ENCODE measurements around the gene VPS13C.

The VPS13C gene

GRCh38 chr15:61871926-61872522 lies 188.2 kb downstream of the VPS13C start:
- DNase-seq (ENCODE audit: low read depth in 1 of 2, low spot score in 1 of 2) = no peak

- DNase-seq (ENCODE audit: low read depth in 1 of 2, low spot score in 1 of 2) = no peak
These were observed 190.6 kb downstream of the VPS13C start for GRCh38 chr15:61869656-61870055.

GRCh38 chr15:61861962-61862361 lies 198.3 kb downstream of the VPS13C start:
- no peak for DNase-seq (ENCODE audit: low read depth in 1 of 2, low spot score in 1 of 2)

DNA sequence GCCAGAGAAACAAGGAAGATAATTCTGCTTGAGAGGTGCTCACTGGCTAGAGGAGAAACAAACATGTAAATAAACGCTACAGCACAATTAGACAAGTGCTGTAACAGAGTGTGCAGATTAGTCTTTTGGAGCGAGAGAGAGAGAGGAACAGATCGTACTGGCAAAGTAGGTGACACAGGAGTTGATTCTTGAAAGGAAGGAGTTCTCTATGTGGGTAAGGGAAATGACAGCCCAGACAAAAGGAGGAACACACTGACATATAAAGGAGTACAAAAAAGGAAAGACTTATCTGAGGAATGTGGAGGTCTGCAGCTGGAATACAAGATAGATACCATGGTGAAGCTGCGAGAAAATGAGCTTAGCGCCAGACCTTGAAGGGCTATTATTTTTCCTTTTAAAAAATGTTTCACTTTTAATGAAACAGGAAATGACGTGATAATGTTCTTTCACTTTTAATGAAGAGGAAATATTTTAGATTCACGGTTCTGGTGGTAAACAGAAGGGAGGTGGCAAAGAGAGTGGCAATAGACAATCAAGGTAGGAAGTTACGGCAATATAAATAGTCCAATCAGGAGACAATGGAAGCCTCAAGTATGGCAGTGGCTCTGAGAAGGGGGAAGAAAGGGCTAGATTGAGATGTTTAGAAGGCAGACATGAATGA lies 202.9 kb downstream of the VPS13C start:
- no peak for DNase-seq (ENCODE audit: low read depth in 1 of 2, low spot score in 1 of 2)

DNA sequence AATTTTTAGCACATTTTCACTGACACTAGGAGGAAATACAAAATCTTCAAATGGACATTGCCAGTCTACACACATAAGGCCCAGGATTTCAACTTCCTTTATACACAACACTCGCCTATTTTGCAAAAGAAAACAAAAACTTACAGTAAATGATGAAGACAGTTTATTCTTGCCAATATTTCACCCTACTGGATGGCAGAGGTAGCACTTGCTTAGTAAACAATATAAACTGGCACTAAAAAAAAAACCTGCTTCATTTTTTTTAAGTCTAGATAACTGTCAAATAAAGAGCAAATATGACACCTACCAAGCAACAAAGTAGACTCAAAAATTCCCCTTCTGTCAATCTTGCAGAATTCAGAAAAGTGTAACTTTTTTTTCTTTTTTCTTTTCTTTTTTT lies 204.0 kb downstream of the VPS13C start:
- DNase-seq (ENCODE audit: low read depth in 1 of 2, low spot score in 1 of 2) = no peak

GRCh38 chr15:61853195-61853594 lies 207.1 kb downstream of the VPS13C start:
- DNase-seq (ENCODE audit: low read depth in 1 of 2, low spot score in 1 of 2) = no peak

GRCh38 chr15:61851955-61852354 lies 208.3 kb downstream of the VPS13C start:
- no peak for DNase-seq (ENCODE audit: low read depth in 1 of 2, low spot score in 1 of 2)

- DNase-seq (ENCODE audit: low read depth in 1 of 2, low spot score in 1 of 2) = no peak
These were observed 210.8 kb downstream of the VPS13C start for GRCh38 chr15:61849447-61849846.

DNA sequence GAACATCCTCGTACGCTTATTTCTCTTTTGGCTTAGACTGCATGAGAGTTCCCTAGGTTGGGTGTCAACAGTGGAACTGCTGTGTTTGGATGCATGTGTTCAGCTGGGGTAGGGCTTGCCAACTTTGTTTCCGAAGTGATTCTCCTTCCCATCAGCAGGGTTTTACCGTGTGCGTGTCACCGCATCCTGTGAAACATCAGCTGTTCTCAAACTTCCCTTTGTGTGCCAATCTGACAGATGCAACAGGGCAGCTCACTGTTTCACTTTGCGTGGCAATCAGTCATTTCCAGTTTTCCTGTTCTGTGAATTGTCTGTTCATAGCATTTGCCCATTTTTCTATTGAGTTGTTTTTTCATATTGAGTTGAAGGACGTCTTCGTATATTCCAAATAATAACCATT lies 218.8 kb downstream of the VPS13C start:
- DNase-seq (ENCODE audit: low read depth in 1 of 2, low spot score in 1 of 2) = no peak

DNA sequence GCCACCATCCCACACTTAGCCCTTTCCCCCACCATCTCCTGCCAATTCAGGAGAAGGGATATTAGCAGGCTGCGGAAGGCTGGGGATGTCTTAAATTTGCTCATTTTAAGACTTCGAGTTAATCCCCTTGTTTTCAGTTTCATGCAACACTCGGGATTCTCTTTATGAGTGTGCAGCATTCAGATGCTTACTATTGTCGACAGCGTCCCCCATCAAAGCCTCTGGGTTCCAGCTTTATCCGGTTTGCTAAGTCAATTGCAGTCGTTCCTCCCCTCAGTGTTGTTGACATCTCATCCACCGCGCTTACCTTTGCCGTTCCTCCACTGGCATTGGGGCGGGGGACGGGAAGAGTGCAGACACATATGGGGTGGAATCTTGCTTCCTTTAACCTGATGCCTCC lies 220.2 kb downstream of the VPS13C start:
- no peak for DNase-seq (ENCODE audit: low read depth in 1 of 2, low spot score in 1 of 2)

- no peak for DNase-seq (ENCODE audit: low read depth in 1 of 2, low spot score in 1 of 2)
These were observed 220.7 kb downstream of the VPS13C start for GRCh38 chr15:61839546-61839945.

DNA sequence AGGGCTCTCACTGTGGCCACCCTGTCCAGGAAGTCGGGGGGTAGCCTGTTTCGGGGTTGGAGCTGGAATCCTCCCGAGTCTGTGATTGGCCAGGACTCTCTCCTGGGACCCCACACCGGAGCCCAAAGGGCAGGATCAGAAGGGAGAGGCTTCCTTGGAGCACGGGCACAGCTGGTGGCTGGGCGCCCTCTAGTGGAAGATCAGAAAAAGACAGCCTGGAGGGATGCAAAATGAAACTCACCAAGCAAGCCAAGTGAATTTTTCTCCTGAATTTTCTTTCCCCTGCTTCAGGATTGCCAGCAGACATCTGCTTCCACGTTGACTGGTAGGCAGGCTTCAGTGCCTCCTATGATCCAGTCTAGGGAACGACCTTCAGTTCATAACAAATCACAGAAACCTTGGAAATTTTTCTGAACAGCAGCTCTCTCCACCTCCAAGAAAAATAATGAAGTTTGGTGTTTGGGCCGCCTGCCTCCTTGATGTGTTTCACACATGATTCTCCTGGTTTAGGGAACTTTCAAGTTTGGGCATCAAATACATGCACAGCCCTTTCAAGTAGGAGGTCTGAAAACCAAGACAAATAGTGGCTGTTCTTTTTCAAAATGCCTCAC lies 224.6 kb downstream of the VPS13C start:
- peak; percentile 35 to 46 for DNase-seq (ENCODE audit: low read depth in 1 of 2, low spot score in 1 of 2)

- DNase-seq (ENCODE audit: low read depth in 1 of 2, low spot score in 1 of 2) = no peak
These were observed 225.2 kb downstream of the VPS13C start for GRCh38 chr15:61835029-61835428.

GRCh38 chr15:61834076-61834697 lies 226.1 kb downstream of the VPS13C start:
- DNase-seq (ENCODE audit: low read depth in 1 of 2, low spot score in 1 of 2) = peak; percentile 65 to 68

DNA sequence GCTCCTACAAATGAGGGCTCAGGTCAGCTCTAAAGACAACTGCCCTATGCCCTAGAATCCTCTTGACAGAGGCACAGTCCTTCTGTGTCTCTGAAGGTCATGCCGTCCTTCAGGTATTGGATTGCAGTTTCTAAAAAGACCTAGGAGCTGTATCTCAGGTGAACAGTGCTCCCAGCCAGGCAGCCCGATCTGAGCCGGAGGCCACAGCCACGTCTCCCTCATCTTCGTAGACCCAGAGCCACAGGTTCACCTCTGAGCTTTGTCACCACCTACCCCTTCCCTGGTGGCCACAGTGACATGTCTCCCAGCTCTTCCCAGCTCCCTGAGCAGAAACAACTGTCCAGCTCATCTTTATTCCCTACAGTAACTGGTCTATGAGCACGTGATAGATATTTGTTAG lies 228.0 kb downstream of the VPS13C start:
- DNase-seq (ENCODE audit: low read depth in 1 of 2, low spot score in 1 of 2) = no peak

DNA sequence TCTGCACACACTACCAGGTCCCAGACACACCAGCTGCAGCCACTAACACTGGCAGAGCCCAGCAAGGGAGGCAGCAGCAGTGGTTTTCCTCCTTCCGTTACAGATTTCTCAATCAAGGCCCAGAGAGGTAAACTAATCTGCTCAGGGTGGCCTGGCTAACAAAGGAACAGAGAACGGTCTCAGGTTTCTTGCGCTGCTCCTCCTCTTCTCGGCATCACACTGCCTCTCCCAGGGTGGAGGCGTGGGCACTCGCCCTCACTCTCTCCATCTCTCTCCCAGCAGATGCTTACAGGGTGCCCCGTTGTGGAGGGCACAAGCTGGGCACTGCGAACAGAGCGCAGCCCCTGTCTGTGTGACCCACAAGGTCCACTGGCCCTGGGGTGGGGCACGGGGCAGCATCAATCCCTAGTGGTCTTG lies 228.7 kb downstream of the VPS13C start:
- no peak for DNase-seq (ENCODE audit: low read depth in 1 of 2, low spot score in 1 of 2)

GRCh38 chr15:61830536-61831330 lies 229.5 kb downstream of the VPS13C start:
- DNase-seq (ENCODE audit: low read depth in 1 of 2, low spot score in 1 of 2) = no peak

GRCh38 chr15:61829514-61829889 lies 230.7 kb downstream of the VPS13C start:
- DNase-seq (ENCODE audit: low read depth in 1 of 2, low spot score in 1 of 2) = no peak

GRCh38 chr15:61828860-61829513 lies 231.3 kb downstream of the VPS13C start:
- no peak for DNase-seq (ENCODE audit: low read depth in 1 of 2, low spot score in 1 of 2)

- DNase-seq (ENCODE audit: low read depth in 1 of 2, low spot score in 1 of 2) = no peak
These were observed 232.2 kb downstream of the VPS13C start for GRCh38 chr15:61828008-61828407.

DNA sequence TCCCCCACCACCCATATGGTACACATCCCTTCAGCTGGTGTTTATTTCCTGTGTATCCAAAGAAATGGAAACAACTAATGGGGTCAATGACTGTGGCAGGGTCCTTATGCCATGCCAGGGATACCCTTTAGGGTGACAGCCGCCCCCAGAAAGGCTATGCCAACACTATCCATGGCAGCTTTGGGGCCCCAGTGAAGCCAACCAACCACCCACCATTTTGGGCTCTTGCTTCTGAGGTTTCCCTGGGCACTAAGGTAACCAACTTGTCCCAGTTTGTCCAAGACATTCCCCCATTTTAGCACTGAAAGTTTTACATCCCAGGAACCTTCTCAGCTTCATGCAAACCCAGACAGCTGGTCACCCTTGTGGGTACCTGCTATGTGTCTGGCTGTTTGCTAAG lies 233.1 kb downstream of the VPS13C start:
- DNase-seq (ENCODE audit: low read depth in 1 of 2, low spot score in 1 of 2) = no peak

Measured in activated CD4-positive, alpha-beta T cell treated with anti-CD3 and anti-CD28 coated beads, Interleukin-2, amount 50 U/mL, for 24 hours (primary cell).